Skeletal muscle tissue (tissue), 4 donors: Measurements from ENCODE around the gene CPA5. TPM values are rescaled to one million over a fixed set of nuclear protein-coding genes. Genes with fewer than 3 reads are reported as not detected.

ENCODE experiments used
- H3K27ac ChIP-seq: one replicate; pipeline ENCODE4 v1.7.0; 2013; ENCODE audit warnings: mild to moderate bottlenecking, low read depth, low read length, inconsistent platforms
- H3K27me3 ChIP-seq, 3 donors: one replicate each; pipeline ENCODE4 v1.7.0; 2013; ENCODE audit warnings: low read length in 3 of 3; ENCODE audit not compliant: control insufficient read depth in 3 of 3, insufficient read depth in 3 of 3
- H3K36me3 ChIP-seq, 3 donors: one replicate each; pipeline ENCODE4 v1.7.0; 2013; ENCODE audit warnings: low read length in 3 of 3; ENCODE audit not compliant: control insufficient read depth in 3 of 3, insufficient read depth in 3 of 3
- H3K4me1 ChIP-seq, 3 donors: one replicate each; pipeline ENCODE4 v1.7.0; 2013; ENCODE audit warnings: low read length in 3 of 3, mild to moderate bottlenecking in 3 of 3; ENCODE audit not compliant: control insufficient read depth in 3 of 3, insufficient read depth in 3 of 3
- H3K4me3 ChIP-seq, 3 donors: one replicate each; pipeline ENCODE4 v1.7.0; 2013; ENCODE audit warnings: low read length in 3 of 3
- H3K9ac ChIP-seq, 3 donors: one replicate each; pipeline ENCODE4 v1.7.0; 2013; ENCODE audit warnings: low read length in 3 of 3, mild to moderate bottlenecking in 3 of 3, moderate library complexity in 2 of 3, low read depth in 1 of 3
- H3K9me3 ChIP-seq, 3 donors: one replicate each; pipeline ENCODE4 v1.7.0; 2013; ENCODE audit warnings: low read length in 3 of 3; ENCODE audit not compliant: control insufficient read depth in 3 of 3
- total RNA-seq: library from RNA; depleted of rRNA; stranded (reverse); fragments of >200 nt; gene quantifications from one replicate; pipeline ENCODE4 v1.2.3, GENCODE V29; 2014
- donor health status: Osteomylitis.

CPA5 gene
- total RNA-seq, 1 donor from 2014 or later = not detected

- H3K9me3 ChIP-seq = no peaks in the 10 kb centered on the region
- H3K27ac ChIP-seq = no peak overlapping the region
- no peaks in the 10 kb centered on the region for H3K27me3 ChIP-seq
These were observed 12.2 kb upstream of the CPA5 start for GRCh38 chr7:130332259-130333053.

GRCh38 chr7:130333832-130334231 lies 10.8 kb upstream of the CPA5 start:
- H3K9me3 ChIP-seq = no peaks in the 10 kb centered on the region
- H3K36me3 ChIP-seq = no peaks in the 10 kb centered on the region
- H3K27ac ChIP-seq = no peak overlapping the region
- H3K4me3 ChIP-seq = no peak overlapping the region
- no peak overlapping the region for H3K9ac ChIP-seq
- H3K4me1 ChIP-seq = no peaks in the 10 kb centered on the region
- no peaks in the 10 kb centered on the region for H3K27me3 ChIP-seq

More at GRCh38 chr7:130332259-130333053, 12.2 kb upstream of the CPA5 start:
- Histone ChIP-seq H3K36me3 (no peaks in the 10 kb centered on the region), H3K9ac (no peak overlapping the region), H3K4me3 (no peak overlapping the region), H3K4me1 (no peaks in the 10 kb centered on the region)

GRCh38 chr7:130334274-130334673 lies 10.3 kb upstream of the CPA5 start:
- Histone ChIP-seq H3K27ac (no peak overlapping the region), H3K36me3 (no peaks in the 10 kb centered on the region), H3K4me1 (no peaks in the 10 kb centered on the region), H3K9me3 (no peaks in the 10 kb centered on the region), H3K27me3 (no peaks in the 10 kb centered on the region), H3K4me3 (no peak overlapping the region), H3K9ac (no peak overlapping the region)

GRCh38 chr7:130337410-130337971 lies 7.1 kb upstream of the CPA5 start:
- Histone ChIP-seq H3K36me3 (no peaks in the 10 kb centered on the region), H3K4me1 (no peaks in the 10 kb centered on the region), H3K4me3 (no peak overlapping the region), H3K27me3 (no peaks in the 10 kb centered on the region), H3K9ac (no peak overlapping the region), H3K9me3 (no peaks in the 10 kb centered on the region), H3K27ac (no peak overlapping the region)

GRCh38 chr7:130338233-130338632 lies 6.4 kb upstream of the CPA5 start:
- H3K27ac ChIP-seq = no peak overlapping the region
- H3K9me3 ChIP-seq = no peaks in the 10 kb centered on the region
- no peak overlapping the region for H3K4me3 ChIP-seq
- H3K36me3 ChIP-seq = no peaks in the 10 kb centered on the region
- no peaks in the 10 kb centered on the region for H3K27me3 ChIP-seq
- no peak overlapping the region for H3K9ac ChIP-seq
- no peaks in the 10 kb centered on the region for H3K4me1 ChIP-seq

GRCh38 chr7:130341882-130342281 lies 2.7 kb upstream of the CPA5 start:
- Histone ChIP-seq H3K9me3 (no peaks in the 10 kb centered on the region), H3K4me3 (no peak overlapping the region), H3K27me3 (no peaks in the 10 kb centered on the region), H3K9ac (no peak overlapping the region), H3K4me1 (no peaks in the 10 kb centered on the region), H3K27ac (no peak overlapping the region), H3K36me3 (no peaks in the 10 kb centered on the region)

GRCh38 chr7:130342701-130343380 lies 1.8 kb upstream of the CPA5 start:
- Histone ChIP-seq H3K4me3 (no peak overlapping the region), H3K9ac (no peak overlapping the region), H3K4me1 (no peaks in the 10 kb centered on the region), H3K27me3 (no peaks in the 10 kb centered on the region), H3K27ac (no peak overlapping the region), H3K36me3 (no peaks in the 10 kb centered on the region), H3K9me3 (no peaks in the 10 kb centered on the region)

- no peak overlapping the region for H3K27ac ChIP-seq
- H3K4me3 ChIP-seq = peak overlapping the region in 1 of 3 donors; percentile 51
- H3K36me3 ChIP-seq = no peaks in the 10 kb centered on the region
- peaks cover 0 to 3% (median 1%) of the 10 kb centered on the region in 3 donors for H3K4me1 ChIP-seq
- H3K9me3 ChIP-seq = no peaks in the 10 kb centered on the region
- no peak overlapping the region for H3K9ac ChIP-seq
- H3K27me3 ChIP-seq = no peaks in the 10 kb centered on the region
These were observed 520 bp downstream of the CPA5 start for GRCh38 chr7:130345136-130345535.

GRCh38 chr7:130345725-130346124 lies 1.1 kb downstream of the CPA5 start:
- no peak overlapping the region for H3K9ac ChIP-seq
- H3K27ac ChIP-seq = no peak overlapping the region
- H3K4me3 ChIP-seq = no peak overlapping the region

More at GRCh38 chr7:130345725-130346124, 1.1 kb downstream of the CPA5 start:
- Histone ChIP-seq H3K36me3 (no peaks in the 10 kb centered on the region), H3K4me1 (peaks cover 0 to 8% (median 7%) of the 10 kb centered on the region in 3 donors), H3K27me3 (peaks cover 0 to 3% (median under 1%) of the 10 kb centered on the region in 3 donors), H3K9me3 (no peaks in the 10 kb centered on the region)
